Measurements from ENCODE around the gene TNRC6B.

TNRC6B gene

GRCh38 chr22:40263191-40263590, 85.5 kb downstream of the TNRC6B start:
- ChIA-PET POLR2A (no interaction called here), CTCF (interaction anchor here (1.2 to 1.5 kb wide), 2 partner anchors 9 to 13 kb away, joined by 3 to 4 read pairs; no protein-coding TSS in a partner anchor)
- TF ChIP-seq CTCF (IDR thresholded peaks at IDR 0.05; ENCODE audit: control extremely low read depth, extremely low read depth, low read depth, missing control alignments): no peak
- no peak for DNase-seq (ENCODE audit: extremely low spot score)

GRCh38 chr22:40265783-40266182, 88.1 kb downstream of the TNRC6B start:
- POLR2A ChIA-PET: no interaction called here
- CTCF ChIA-PET: no interaction called here

GRCh38 chr22:40270031-40270430, 92.3 kb downstream of the TNRC6B start:
- TF ChIP-seq CTCF (IDR thresholded peaks at IDR 0.05; ENCODE audit: control extremely low read depth, extremely low read depth, low read depth, missing control alignments): no peak
- CTCF ChIA-PET: no interaction called here
- no peak for DNase-seq (ENCODE audit: extremely low spot score)
- POLR2A ChIA-PET: no interaction called here

More at GRCh38 chr22:40265783-40266182, 88.1 kb downstream of the TNRC6B start:
- DNase-seq (ENCODE audit: extremely low spot score): peak; percentile 18
- no peak for TF ChIP-seq CTCF (IDR thresholded peaks at IDR 0.05; ENCODE audit: control extremely low read depth, extremely low read depth, low read depth, missing control alignments)

GRCh38 chr22:40270748-40271373, 93.1 kb downstream of the TNRC6B start:
- ChIA-PET POLR2A (no interaction called here), CTCF (no interaction called here)
- no peak for DNase-seq (ENCODE audit: extremely low spot score)

GRCh38 chr22:40271440-40271839, 93.7 kb downstream of the TNRC6B start:
- ChIA-PET CTCF (no interaction called here), POLR2A (no interaction called here)
- no peak for TF ChIP-seq CTCF (IDR thresholded peaks at IDR 0.05; ENCODE audit: control extremely low read depth, extremely low read depth, low read depth, missing control alignments)
- no peak for DNase-seq (ENCODE audit: extremely low spot score)

More at GRCh38 chr22:40270748-40271373, 93.1 kb downstream of the TNRC6B start:
- TF ChIP-seq CTCF (IDR thresholded peaks at IDR 0.05; ENCODE audit: control extremely low read depth, extremely low read depth, low read depth, missing control alignments): no peak

GRCh38 chr22:40273319-40273718, 95.6 kb downstream of the TNRC6B start:
- DNase-seq (ENCODE audit: extremely low spot score): no peak
- CTCF ChIA-PET: no interaction called here
- POLR2A ChIA-PET: no interaction called here
- TF ChIP-seq CTCF (IDR thresholded peaks at IDR 0.05; ENCODE audit: control extremely low read depth, extremely low read depth, low read depth, missing control alignments): no peak
